Subcutaneous adipose tissue (tissue), 4 donors: ENCODE results near the gene PRMT7. TPM values are rescaled to one million over a fixed set of nuclear protein-coding genes. Genes with fewer than 3 reads are reported as not detected.

ENCODE experiments used
- total RNA-seq, 4 donors: library from RNA; depleted of rRNA; stranded (reverse); fragments of >200 nt; gene quantifications; one replicate each; pipeline ENCODE4 v1.1.0, GENCODE V29; 2016
- TF ChIP-seq, protein P1 (sequence below): fragments of 450-650 bp; IDR thresholded peaks from one replicate; pipeline ENCODE4 v1.5.1; 2016; ENCODE audit warnings: low read depth, mild to moderate bottlenecking, control low read depth, antibody characterized with exemption, moderate library complexity

The PRMT7 gene, protein sequence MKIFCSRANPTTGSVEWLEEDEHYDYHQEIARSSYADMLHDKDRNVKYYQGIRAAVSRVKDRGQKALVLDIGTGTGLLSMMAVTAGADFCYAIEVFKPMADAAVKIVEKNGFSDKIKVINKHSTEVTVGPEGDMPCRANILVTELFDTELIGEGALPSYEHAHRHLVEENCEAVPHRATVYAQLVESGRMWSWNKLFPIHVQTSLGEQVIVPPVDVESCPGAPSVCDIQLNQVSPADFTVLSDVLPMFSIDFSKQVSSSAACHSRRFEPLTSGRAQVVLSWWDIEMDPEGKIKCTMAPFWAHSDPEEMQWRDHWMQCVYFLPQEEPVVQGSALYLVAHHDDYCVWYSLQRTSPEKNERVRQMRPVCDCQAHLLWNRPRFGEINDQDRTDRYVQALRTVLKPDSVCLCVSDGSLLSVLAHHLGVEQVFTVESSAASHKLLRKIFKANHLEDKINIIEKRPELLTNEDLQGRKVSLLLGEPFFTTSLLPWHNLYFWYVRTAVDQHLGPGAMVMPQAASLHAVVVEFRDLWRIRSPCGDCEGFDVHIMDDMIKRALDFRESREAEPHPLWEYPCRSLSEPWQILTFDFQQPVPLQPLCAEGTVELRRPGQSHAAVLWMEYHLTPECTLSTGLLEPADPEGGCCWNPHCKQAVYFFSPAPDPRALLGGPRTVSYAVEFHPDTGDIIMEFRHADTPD
- 10 to 100 TPM; 32.6 to 70.8 (median 55.8) TPM for total RNA-seq

DNA sequence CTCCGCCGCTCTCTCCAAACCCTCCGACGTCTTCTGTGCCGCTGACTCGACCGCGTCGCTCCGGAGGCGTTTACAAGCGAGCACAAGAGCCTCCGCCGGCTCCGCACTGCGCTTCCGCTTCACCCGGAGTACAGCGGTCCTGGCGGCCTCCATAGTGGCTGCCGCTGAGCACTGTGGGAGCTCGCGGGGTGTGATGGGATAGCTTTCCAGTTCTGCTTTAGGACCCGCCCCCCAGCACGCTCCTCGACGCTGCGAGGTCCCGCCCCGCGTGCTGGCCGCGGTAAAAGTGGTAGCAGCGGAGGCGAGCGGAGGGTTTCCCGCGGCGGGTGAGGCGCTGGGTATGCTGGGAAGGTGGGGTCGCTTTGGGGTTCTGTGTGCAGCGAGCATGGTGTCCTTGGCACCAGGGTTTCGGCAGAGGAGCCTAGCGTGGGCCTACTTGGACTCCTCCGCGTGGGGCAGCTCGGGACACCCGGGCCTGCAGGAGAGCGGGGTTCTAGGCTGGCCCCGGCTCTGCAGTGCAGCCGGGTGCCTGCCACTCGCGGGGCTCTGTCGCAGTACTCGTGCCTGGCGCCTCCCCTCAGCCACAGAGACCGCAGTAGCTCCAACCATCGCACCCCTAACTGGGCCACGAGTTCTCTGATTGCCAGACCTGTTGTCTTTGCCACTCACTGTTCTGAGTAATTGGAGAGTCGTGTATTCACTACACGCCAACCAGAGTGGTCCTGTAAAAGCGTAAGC, at the start of gene PRMT7, which contains the start of gene SLC7A6OS:
Gene PRMT7 (plus strand): TSS at position 246 of the 738 bp plus-strand sequence. CDS start 4,961 bp downstream, outside the sequence.
Gene SLC7A6OS (minus strand): TSS at position 173 of the 738 bp plus-strand sequence. CDS start 20 bp downstream, at position 153.
- TF ChIP-seq, protein P1, sequence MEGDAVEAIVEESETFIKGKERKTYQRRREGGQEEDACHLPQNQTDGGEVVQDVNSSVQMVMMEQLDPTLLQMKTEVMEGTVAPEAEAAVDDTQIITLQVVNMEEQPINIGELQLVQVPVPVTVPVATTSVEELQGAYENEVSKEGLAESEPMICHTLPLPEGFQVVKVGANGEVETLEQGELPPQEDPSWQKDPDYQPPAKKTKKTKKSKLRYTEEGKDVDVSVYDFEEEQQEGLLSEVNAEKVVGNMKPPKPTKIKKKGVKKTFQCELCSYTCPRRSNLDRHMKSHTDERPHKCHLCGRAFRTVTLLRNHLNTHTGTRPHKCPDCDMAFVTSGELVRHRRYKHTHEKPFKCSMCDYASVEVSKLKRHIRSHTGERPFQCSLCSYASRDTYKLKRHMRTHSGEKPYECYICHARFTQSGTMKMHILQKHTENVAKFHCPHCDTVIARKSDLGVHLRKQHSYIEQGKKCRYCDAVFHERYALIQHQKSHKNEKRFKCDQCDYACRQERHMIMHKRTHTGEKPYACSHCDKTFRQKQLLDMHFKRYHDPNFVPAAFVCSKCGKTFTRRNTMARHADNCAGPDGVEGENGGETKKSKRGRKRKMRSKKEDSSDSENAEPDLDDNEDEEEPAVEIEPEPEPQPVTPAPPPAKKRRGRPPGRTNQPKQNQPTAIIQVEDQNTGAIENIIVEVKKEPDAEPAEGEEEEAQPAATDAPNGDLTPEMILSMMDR = no peak

DNA sequence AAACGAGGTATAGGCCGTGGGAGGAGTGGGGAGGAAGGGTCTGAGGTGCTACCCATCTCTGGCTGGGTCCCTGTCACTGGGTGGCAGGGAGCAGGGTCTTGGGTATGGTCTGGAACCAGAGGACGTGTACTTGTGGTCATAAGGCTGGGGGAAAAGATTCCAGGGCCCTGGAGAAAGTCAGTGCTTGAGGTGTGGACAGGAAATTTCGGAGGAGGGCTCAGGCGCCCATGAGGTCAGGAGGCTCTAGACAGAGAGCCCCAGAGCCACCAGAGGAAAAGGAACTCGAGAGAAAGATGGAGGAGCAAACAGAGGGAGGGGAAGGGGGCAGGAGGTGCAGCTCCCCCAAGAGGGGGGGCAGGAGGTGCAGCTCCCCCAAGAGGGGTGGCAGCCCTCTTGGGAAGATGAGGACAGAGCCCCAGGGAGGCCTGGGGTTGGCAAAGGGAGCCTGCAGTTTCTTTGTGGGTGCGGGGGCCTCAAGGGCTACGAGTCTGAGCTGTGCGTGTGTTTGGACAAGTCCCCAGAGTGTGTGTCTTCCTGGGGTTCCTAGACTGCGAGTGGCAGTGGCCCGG, 47.2 kb upstream of the PRMT7 start:
- TF ChIP-seq, protein P1 = no peak

DNA sequence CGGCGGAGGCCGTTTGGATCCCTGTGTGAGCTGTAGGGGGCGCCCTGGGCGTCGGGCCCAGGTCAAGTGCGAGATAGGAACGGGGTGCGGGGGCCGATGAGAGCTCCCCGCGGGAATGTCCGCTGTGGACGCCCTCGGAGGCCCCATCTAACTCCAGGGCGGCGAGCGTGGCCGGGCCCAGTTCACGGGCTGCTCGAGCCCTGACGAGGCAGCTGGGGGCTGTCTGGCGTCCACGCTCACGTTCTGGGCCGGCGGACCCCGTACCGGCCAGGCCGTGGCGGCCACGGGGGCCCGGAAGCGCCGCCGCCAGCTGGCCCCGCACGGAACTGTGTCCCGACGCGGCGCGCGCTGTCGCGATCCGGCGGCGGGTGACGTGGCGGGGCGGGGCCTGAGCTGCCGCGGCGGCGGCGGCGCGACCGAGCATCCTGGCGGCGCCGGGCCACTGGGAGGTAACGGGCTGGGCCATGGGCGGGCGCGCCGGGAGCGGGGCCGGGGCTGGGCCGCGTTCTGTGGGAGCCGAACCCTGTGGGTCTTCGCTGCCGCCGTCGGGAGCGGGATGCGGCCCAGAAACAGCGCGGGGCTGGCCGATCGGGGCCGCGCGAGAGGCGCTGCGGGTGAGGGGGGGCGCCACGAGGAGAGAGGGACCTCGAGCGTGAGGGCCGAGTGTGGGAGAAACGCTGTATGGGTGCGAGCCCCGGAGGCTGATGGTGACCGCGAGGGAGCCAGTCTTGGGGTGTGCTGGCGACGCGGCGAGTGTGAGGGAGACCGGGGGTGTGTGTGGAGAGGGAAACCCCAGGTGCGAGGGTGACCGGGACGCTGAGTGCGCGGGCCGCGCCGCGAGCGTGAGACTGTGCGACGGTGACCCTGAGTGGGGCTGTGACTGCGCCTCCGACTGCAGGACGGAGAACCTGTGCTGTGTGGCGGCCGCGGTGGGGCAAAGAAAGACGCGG, 46.4 kb upstream of the PRMT7 start, which contains the start of gene SLC7A6:
Gene SLC7A6 (plus strand): TSS at position 399 of the 950 bp plus-strand sequence. CDS start 10,201 bp downstream, outside the sequence.
- TF ChIP-seq, protein P1 = no peak

DNA sequence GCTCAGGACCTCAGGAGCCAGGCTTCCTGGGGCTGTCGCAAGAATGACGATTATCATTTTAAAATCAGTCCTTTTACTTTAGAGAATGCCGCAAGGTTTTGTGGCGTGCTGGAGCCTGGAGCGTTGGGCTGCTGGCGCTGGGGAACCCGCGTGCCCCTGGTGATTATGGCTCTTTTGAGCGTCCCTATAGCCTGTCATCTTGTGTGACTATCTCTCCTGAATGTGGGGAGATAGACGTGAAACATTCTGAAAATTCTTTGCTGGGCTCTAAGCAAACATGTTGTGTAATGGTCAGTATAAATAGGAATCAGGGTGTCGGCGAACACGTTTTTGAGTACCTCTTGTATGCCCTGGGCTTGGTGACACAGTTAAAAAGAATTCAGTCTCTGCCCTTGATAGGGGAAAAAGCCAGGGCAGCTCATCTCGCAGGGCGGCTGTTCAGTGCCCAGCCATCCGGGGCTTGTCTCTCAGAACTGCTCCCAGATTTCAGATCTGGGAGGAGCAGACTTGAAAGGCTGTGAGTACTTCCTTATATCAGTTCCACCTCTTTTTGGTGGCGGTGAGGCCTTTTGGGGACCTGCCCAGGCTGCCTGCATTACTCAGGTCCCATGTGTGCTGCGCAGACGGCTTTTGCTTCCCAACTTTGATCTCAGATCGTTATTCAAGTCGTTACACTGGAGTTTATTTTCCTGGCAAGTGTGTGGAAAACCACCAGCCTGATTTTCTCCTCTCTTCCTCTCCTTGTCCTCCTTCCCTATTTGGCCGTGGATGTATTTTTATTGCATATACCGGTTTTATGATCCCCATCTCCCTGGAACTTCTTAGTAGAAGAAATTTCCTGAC, 45.5 kb upstream of the PRMT7 start:
- TF ChIP-seq, protein P1 = no peak

DNA sequence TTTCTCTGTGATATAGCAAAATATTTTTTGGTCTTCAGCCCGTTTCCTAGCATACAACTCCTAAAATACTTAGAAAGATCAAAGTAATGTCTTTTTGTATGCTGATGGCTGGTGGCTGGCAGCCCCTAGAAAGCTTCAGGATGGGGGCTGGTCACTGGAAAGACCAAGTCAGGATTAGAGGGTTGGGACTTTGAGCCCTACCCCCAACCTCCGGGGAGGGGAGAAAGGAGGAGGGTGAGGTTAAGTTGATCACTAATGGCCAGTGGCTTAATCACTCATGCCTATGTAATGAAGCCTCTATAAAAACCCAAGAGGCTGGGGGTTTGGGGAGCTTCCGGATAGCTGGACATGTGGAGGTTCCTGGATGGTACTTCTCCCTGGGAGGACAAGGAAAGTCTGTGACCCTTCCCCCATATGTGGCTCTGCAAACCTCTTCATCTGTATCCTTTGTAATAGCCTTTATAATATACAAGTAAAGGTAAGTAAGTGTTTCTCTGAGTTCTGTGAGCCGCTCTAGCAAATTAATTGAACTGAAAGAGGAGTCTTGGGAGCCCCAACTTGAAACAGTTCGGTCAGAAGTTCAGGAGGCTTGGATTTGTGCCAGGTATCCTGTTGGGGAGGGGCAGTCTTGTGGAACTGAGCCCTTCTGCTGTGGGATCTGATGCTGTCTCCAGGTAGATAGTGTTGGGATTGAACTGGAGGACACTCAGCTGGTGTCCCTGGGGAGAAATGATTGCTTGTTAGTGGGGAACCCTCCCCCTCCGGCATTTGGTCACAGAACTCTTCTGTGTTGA, 43.0 kb upstream of the PRMT7 start:
- TF ChIP-seq, protein P1 = no peak
